ENCODE data around the gene GNPDA1. TPM values are rescaled to one million over a fixed set of nuclear protein-coding genes. Genes with fewer than 3 reads are reported as not detected.

Gene GNPDA1
- total RNA-seq, 1 donor from 2014 or later: 30.0 TPM

- intact Hi-C loops (cut with micrococcal nuclease): loop anchor here (1.0 to 2.0 kb wide), 4 partner anchors 9 to 85 kb away; partner anchors contain the start of gene RNF14
Observed at GRCh38 chr5:142024771-142025304, 12.0 kb upstream of the GNPDA1 start.

- intact Hi-C loops (cut with micrococcal nuclease): loop anchor here (2.0 kb wide), 1 partner anchor 71 kb away; no protein-coding TSS in a partner anchor
Observed at GRCh38 chr5:142023836-142024235, 11.0 kb upstream of the GNPDA1 start.

GRCh38 chr5:142020122-142020659, 7.4 kb upstream of the GNPDA1 start:
- intact Hi-C loops (cut with micrococcal nuclease): no loop called here

GRCh38 chr5:142017832-142018427, 5.1 kb upstream of the GNPDA1 start:
- intact Hi-C loops (cut with micrococcal nuclease): loop anchor here (10.0 kb wide), 4 partner anchors 207 to 987 kb away; no protein-coding TSS in a partner anchor

- intact Hi-C loops (cut with micrococcal nuclease): loop anchor here (1.0 to 10.0 kb wide), 6 partner anchors 9 to 988 kb away; no protein-coding TSS in a partner anchor
Observed at GRCh38 chr5:142016556-142016955, 3.7 kb upstream of the GNPDA1 start.

- intact Hi-C loops (cut with micrococcal nuclease): loop anchor here (1.0 to 10.0 kb wide), 10 partner anchors 9 to 989 kb away; partner anchors contain the start of gene RNF14
Observed at GRCh38 chr5:142015781-142016533, 3.1 kb upstream of the GNPDA1 start.

GRCh38 chr5:142014911-142015584, 2.2 kb upstream of the GNPDA1 start:
- intact Hi-C loops (cut with micrococcal nuclease): loop anchor here (1.0 to 10.0 kb wide), 8 partner anchors 23 to 990 kb away; partner anchors contain the start of gene RNF14

GRCh38 chr5:142013734-142014521, 1.1 kb upstream of the GNPDA1 start:
- intact Hi-C loops (cut with micrococcal nuclease): loop anchor here (2.0 to 10.0 kb wide), 5 partner anchors 89 to 991 kb away; no protein-coding TSS in a partner anchor

GRCh38 chr5:142012186-142012785, 541 bp downstream of the GNPDA1 start:
- intact Hi-C loops (cut with micrococcal nuclease): loop anchor here (2.0 to 10.0 kb wide), 5 partner anchors 87 to 993 kb away; no protein-coding TSS in a partner anchor

GRCh38 chr5:142011572-142012185, 1.1 kb downstream of the GNPDA1 start:
- intact Hi-C loops (cut with micrococcal nuclease): loop anchor here (2.0 to 10.0 kb wide), 5 partner anchors 87 to 993 kb away; no protein-coding TSS in a partner anchor

- intact Hi-C loops (cut with micrococcal nuclease): loop anchor here (10.0 kb wide), 4 partner anchors 215 to 995 kb away; no protein-coding TSS in a partner anchor
Observed at GRCh38 chr5:142009886-142010285, 2.9 kb downstream of the GNPDA1 start.

- intact Hi-C loops (cut with micrococcal nuclease): no loop called here
Observed at GRCh38 chr5:142008813-142009212, 4.0 kb downstream of the GNPDA1 start.

GRCh38 chr5:142007237-142007544, 5.6 kb downstream of the GNPDA1 start:
- intact Hi-C loops (cut with micrococcal nuclease): no loop called here

GRCh38 chr5:142006363-142007236, 6.2 kb downstream of the GNPDA1 start:
- intact Hi-C loops (cut with micrococcal nuclease): no loop called here

GRCh38 chr5:142003266-142003800, 9.5 kb downstream of the GNPDA1 start:
- intact Hi-C loops (cut with micrococcal nuclease): no loop called here

GRCh38 chr5:142000704-142001484, 11.9 kb downstream of the GNPDA1 start:
- intact Hi-C loops (cut with micrococcal nuclease): no loop called here

GRCh38 chr5:142000173-142000572, 12.7 kb downstream of the GNPDA1 start:
- intact Hi-C loops (cut with micrococcal nuclease): no loop called here

All from T-helper 2 cell treated with Interferon-gamma antibody and Interleukin-4, amounts not matched to agents 100 ng/mL and 5 ng/mL, for 36 hours (primary cell).